GM19324 (cell line): Measurements from ENCODE around the gene MAP3K20.
"Not testable (repeated sequence)": the region's sequence is repeated elsewhere in the genome, so short reads cannot be mapped to it uniquely, and the experiment has no call there.

Experiments used
- ATAC-seq: cut with Tn5 transposase; IDR thresholded peaks from one replicate; pipeline ENCODE4 v1.9.1; 2021; ENCODE audit warnings: mild to moderate bottlenecking, moderate library complexity; ENCODE audit not compliant: unreplicated experiment, low FRiP score

Gene MAP3K20

GRCh38 chr2:173075781-173076580 is at the start of gene MAP3K20:
Gene MAP3K20, plus strand, starts transcription at chr2:173075846. Its CDS starts 15,186 bp downstream, at chr2:173091032.
- peak; percentile 70 for ATAC-seq

- no peak for ATAC-seq
These were observed 49.2 kb upstream of the MAP3K20 start for GRCh38 chr2:173026479-173026878.

- no peak for ATAC-seq
These were observed 48.2 kb upstream of the MAP3K20 start for GRCh38 chr2:173027181-173028128.

GRCh38 chr2:173028141-173028540 is 47.5 kb upstream of the MAP3K20 start:
- no peak for ATAC-seq

GRCh38 chr2:173028671-173029070 is 47.0 kb upstream of the MAP3K20 start:
- no peak for ATAC-seq

- ATAC-seq, result no peak
These were observed 44.8 kb upstream of the MAP3K20 start for GRCh38 chr2:173030561-173031490.

GRCh38 chr2:173032032-173032431 is 43.6 kb upstream of the MAP3K20 start:
- ATAC-seq, result no peak

GRCh38 chr2:173033084-173033483 is 42.6 kb upstream of the MAP3K20 start:
- ATAC-seq, result no peak

- no peak for ATAC-seq
These were observed 41.5 kb upstream of the MAP3K20 start for GRCh38 chr2:173034143-173034542.

GRCh38 chr2:173037245-173038120 is 38.2 kb upstream of the MAP3K20 start:
- ATAC-seq, result no peak

GRCh38 chr2:173038257-173038656 is 37.4 kb upstream of the MAP3K20 start:
- not testable (repeated sequence) for ATAC-seq

GRCh38 chr2:173040729-173041128 is 34.9 kb upstream of the MAP3K20 start:
- no peak for ATAC-seq

- ATAC-seq, result no peak
These were observed 32.2 kb upstream of the MAP3K20 start for GRCh38 chr2:173043476-173043875.

- no peak for ATAC-seq
These were observed 31.6 kb upstream of the MAP3K20 start for GRCh38 chr2:173043897-173044519.

GRCh38 chr2:173044686-173045085 is 31.0 kb upstream of the MAP3K20 start:
- ATAC-seq, result no peak

- no peak for ATAC-seq
These were observed 30.5 kb upstream of the MAP3K20 start for GRCh38 chr2:173045181-173045580.

- no peak for ATAC-seq
These were observed 27.1 kb upstream of the MAP3K20 start for GRCh38 chr2:173048522-173048896.

- ATAC-seq, result no peak
These were observed 26.6 kb upstream of the MAP3K20 start for GRCh38 chr2:173048897-173049661.
